Measurements from ENCODE around the gene GSTM1.

DNA sequence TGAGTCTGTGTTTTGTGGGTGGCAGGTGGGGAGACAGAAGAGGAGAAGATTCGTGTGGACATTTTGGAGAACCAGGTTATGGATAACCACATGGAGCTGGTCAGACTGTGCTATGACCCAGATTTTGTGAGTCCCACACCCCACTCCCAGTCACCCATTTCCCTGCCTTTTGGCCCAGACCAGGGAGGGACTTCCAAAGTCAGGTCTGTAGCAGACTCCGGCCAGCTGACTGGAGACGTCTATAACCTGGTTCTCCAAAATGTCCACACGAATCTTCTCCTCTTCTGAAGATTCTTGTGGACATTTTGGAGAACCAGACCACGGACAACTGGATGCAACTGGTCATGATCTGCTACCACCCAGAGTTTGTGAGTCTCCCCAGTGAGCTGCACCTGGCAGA, 26.0 kb downstream of the GSTM1 start:
- TF ChIP-seq, protein P1, sequence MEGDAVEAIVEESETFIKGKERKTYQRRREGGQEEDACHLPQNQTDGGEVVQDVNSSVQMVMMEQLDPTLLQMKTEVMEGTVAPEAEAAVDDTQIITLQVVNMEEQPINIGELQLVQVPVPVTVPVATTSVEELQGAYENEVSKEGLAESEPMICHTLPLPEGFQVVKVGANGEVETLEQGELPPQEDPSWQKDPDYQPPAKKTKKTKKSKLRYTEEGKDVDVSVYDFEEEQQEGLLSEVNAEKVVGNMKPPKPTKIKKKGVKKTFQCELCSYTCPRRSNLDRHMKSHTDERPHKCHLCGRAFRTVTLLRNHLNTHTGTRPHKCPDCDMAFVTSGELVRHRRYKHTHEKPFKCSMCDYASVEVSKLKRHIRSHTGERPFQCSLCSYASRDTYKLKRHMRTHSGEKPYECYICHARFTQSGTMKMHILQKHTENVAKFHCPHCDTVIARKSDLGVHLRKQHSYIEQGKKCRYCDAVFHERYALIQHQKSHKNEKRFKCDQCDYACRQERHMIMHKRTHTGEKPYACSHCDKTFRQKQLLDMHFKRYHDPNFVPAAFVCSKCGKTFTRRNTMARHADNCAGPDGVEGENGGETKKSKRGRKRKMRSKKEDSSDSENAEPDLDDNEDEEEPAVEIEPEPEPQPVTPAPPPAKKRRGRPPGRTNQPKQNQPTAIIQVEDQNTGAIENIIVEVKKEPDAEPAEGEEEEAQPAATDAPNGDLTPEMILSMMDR (IDR thresholded peaks at IDR 0.05): no peak
- no peak for TF ChIP-seq EP300 (IDR thresholded peaks at IDR 0.05)
